Sciatic nerve (tissue), 2 donors: Measurements from ENCODE around the gene CDH1. TPM values are rescaled to one million over a fixed set of nuclear protein-coding genes. Genes with fewer than 3 reads are reported as not detected.

Source experiments
- ATAC-seq: fragments of 200-7000 bp; cut with Tn5 transposase; one replicate; pipeline ENCODE4 v1.9.1; 2020; ENCODE audit warnings: mild to moderate bottlenecking, moderate library complexity
- DNase-seq: peaks from one replicate; pipeline ENCODE4 v3.0.0-alpha.2; 2020; ENCODE audit warnings: low spot score
- intact Hi-C: fragments of 100-400 bp; cut with DNase I; formaldehyde crosslinking; loops from one replicate; pipeline ENCODE4 v1.14.2; 2022
- total RNA-seq: library from RNA; stranded (reverse); fragmentation: NEBNext Ultra II Directional; extraction: Animal tissue kit (Norgen Biotek cat#: 25700); gene quantifications from one replicate; pipeline ENCODE4 v1.2.1, GENCODE V29; 2021
- donor health status: DM: no; HTN: no; CAD: no.
- donor health status: DM: no; HTN: no; CAD: no.

Gene CDH1
- total RNA-seq, 1 donor from 2014 or later: 55.7 TPM

DNA sequence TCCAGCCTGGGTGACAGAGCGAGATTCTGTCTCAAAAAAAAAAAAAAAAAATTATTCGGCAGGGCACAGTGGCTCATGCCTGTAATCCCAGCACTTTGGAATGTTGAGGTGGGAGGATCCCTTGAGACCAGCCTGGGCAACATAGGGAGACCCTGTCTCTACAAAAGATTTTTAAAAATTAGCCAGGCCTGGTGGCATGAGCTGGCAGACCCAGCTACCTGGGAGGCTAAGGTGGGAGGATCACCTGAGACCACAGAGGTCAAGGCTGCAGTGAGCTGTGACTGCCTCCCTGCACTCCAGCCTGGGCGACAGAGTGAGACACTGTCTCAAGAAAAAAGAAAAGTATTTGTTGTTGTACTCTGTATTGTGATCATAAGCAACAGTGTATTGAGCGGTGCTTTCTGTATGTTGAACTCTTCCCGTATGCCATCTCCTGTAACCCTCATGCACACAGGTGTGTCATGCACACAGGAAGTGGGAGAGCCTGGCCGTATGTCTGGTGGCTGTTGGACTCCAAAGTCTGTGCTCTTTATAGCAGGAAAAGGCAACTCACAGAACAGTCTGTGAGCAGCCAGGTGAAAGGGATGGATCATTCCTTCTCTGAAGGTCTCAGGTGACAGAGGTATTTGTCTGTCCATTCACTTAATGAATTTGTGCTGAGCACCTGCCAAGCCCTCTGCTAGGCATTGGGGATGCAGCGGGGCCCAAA, 17.1 kb downstream of the CDH1 start:
- no peak for DNase-seq
- intact Hi-C loops: no loop called here
- no peak for ATAC-seq

- no peak for DNase-seq
- intact Hi-C loops: no loop called here
- no peak for ATAC-seq
These were observed 19.3 kb downstream of the CDH1 start for GRCh38 chr16:68756239-68756915.

GRCh38 chr16:68757625-68757935, 20.5 kb downstream of the CDH1 start:
- ATAC-seq: no peak
- intact Hi-C loops: no loop called here
- no peak for DNase-seq

DNA sequence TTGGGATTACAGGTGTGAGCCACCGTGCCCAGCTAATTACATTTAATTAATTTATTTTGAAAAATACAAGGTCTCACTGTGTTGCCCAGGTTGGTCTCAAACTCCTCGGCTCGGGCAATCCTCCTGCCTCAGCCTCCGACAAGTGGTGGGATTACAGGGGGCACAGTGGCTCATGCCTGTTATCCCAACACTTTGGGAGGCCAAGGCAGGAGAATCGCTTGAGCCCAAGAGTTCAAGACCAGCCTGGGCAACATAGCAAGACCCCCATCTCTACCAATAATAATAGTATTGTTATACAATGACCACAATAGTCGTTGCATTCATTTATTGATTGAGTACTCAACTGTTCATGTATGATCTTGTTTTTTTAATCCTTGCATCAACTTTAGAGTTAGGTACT, 22.0 kb downstream of the CDH1 start:
- DNase-seq: no peak
- ATAC-seq: no peak
- intact Hi-C loops: no loop called here

DNA sequence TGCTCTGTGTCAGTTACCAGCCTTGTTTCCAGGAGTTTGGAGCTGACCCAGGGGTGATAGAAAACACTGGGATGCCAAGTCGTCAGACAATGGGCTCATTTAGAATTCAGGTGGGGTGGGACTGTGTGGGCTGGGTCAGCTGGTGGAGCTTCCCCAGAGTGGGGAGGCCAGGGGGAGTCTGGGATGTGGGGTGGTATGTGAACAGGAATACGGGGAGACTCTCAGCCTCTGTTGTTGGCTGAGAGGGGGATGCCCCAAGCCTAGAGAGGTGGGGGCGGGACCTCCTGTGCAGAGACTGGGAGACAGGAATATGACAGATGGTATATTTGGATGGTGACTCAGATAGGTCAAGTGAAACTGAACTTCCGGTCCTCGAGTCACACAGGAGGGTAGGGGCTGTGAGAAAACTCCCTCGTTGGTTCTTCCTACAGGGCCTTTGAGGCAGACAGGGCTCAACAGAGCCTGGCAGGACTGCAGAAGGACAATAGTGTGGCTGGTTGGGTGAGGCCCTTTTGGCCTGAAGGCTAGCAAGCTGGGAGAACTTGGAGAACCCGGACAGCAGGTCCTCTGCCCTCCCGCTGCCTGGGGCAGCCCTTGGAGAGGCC, 23.7 kb downstream of the CDH1 start:
- intact Hi-C loops: no loop called here
- ATAC-seq (no peak), DNase-seq (no peak)

DNA sequence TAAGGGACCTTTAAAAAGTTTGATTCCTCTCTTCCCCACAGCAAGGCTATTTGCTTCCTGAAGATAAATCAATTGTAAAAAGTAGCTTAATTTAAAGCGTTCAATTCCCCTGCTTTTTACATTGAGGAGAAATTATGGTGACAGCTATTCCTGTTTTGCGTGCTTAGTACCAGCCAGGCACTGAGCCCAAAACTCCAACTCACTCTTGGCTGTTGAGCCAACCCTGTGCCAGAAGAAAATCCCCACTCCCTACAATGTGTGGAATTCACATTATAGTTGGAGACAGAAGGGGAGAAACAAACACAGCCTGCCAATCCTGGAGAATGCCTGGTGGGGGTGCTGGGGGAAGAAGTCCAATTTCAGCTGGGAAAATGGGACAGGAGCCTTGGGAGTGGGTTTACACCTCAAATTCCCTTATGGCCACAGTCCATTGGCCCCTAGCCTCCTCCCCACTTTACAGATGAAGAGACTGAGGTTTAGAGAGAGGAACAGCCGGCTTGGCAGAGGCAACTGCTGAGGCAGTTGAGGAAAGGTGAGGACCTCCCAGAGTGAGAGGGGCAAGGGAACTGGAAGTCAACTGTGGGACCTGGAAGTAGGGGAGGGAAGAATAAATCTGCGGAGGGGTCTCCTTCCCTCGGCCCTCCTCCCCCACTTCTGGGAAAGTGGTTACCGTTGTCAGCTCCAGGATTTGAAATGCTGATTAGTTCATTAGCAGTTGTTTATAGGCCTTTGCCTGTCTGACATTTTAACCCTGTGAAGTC, 26.1 kb downstream of the CDH1 start:
- no peak for ATAC-seq
- DNase-seq: no peak
- intact Hi-C loops: no loop called here

GRCh38 chr16:68764862-68765261, 27.8 kb downstream of the CDH1 start:
- no peak for DNase-seq
- intact Hi-C loops: no loop called here
- no peak for ATAC-seq

- intact Hi-C loops: no loop called here
- DNase-seq (no peak), ATAC-seq (no peak)
These were observed 30.5 kb downstream of the CDH1 start for GRCh38 chr16:68767581-68767980.

DNA sequence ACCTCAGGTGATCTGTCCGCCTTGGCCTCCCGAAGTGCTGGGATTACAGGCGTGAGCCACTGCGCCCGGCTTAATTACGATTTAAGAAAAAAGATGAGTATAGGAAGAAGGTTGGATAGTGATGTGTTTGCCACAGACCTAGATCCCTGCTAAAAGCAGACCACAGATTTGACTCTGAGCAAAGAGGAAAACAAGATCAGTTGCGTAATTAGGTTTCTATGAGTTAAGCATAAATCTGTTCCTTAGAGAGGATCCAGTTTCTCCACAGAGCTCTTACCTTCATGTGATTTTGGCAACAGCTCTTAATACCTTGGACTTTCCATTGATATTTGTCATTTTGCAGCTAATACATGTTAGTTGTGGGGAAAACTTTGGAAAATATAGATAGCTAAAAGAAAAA, 31.1 kb downstream of the CDH1 start:
- ATAC-seq: no peak
- DNase-seq: no peak
- intact Hi-C loops: no loop called here

DNA sequence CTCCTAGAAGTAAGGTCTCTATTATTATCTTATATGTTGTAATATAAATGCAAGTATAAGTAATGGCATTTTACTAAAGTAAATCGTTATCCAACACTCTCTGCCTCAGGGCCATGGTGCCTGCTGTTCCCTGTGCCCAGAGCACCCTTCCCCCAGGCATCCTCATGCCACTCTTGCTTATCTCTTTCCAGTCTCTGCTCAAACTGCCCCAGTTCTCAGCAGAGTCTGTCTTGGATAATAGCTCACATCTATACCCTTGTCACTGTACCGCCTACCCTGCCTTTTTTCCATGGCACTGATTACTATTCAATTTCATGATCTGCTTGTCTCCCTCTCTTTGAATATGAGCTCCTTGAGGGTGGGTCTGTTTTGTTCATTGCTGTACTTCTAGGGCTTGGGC, 31.7 kb downstream of the CDH1 start:
- intact Hi-C loops: no loop called here
- DNase-seq (no peak), ATAC-seq (no peak)

DNA sequence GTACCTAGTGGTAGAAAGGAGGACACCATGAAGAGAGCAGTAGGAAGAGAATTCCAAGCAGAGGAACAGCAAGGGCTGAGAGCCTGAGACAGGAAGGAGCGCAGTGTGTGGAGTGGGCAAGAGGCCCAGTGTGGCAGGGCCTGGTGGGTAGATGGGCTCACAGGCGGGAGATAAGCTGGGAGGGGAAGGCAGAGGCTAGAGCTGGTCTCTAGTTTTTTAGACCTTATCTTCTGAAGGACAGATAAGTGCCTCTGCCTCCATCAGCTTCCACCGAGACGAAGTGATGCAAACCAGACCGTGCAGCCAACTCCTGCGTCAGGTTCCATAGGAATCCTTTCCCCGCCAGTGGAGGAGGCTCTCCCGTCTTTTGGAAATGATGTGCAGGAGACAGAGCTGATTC, 33.6 kb downstream of the CDH1 start:
- intact Hi-C loops: no loop called here
- ATAC-seq (no peak), DNase-seq (no peak)

DNA sequence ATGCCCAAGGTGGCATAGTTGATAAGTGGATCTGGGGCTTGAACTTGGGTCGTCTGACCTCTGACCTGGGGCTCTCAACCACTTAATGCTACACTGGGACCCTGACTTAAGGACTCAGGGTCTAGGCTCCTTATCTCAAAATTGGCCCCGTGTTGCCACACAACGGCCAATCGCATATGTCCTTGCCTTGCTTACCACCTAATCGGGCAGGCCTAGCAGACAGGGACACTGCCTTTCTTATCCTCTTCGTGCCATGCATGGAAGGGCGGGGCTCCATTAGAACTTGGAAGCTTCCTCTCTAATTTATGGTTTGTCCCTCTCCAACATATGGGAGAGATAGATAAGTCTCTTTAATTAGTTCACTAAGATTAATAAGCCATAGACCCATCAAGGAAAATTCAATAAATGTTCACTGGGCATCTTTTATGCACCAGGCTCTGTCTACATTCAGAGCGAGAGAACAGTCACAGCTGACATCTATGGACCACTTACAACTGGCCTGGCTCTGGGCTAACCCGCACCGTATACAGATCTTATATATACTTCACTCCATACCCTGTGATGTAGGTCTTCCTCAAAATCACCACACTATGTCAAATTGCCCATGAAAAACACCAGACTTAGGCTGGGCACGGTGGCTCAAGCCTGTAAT, 35.1 kb downstream of the CDH1 start:
- ATAC-seq (no peak), DNase-seq (no peak)
- intact Hi-C loops: no loop called here

DNA sequence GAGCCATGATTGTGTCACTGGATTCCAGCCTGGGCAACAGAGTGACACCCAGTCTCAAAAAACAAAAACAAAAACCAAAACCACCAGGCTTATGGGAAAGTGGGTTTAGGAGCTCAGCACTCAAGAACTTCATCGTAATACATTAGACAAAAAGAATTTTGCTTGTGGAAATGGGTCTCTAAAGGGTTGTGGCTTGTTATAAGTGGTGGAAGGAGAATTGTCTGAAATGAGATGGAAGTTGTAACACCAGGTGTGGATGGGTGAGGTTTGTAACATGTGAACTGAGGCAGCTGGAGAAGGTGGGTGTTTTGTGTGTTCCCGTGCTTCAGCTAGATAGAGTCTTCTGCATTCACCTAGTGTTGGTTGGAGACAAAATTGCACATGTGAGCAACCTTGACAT, 35.8 kb downstream of the CDH1 start:
- ATAC-seq (no peak), DNase-seq (no peak)
- intact Hi-C loops: no loop called here

DNA sequence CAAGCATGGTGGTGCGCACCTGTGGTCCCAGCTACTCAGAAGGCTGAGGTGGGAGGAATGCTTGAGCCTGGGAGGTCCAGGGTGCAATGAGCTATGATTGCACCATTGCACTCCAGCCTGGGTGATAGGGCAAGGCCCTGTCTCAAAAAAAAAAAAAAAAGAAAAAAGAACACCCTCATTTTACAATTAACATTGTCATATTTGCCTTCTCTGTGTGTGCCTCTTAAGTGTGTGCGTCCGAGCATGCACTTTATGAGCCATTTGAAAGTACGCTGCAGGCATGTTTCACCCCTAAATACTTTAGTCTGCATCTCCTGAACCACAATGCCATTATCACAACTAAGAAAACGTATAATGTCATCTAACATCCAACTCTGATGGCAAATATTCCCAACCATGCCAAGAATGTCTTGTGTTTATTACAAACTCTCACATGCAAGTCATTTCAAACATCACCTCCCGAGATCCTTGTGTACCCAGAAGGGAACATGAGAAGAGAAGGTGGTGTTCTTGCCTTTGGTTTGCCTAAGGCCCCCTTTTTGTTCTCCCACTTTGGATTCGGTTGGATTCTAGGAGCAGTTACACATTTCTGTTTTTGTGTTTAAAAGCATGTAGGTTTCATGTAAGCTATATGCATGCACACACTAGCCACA, 38.0 kb downstream of the CDH1 start:
- ATAC-seq (no peak), DNase-seq (no peak)
- intact Hi-C loops: loop anchor here (5.0 kb wide), 1 partner anchor 653 kb away; no protein-coding TSS in a partner anchor

GRCh38 chr16:68776821-68777485, 39.9 kb downstream of the CDH1 start:
- DNase-seq (no peak), ATAC-seq (no peak)
- intact Hi-C loops: loop anchor here (5.0 kb wide), 1 partner anchor 655 kb away; no protein-coding TSS in a partner anchor

DNA sequence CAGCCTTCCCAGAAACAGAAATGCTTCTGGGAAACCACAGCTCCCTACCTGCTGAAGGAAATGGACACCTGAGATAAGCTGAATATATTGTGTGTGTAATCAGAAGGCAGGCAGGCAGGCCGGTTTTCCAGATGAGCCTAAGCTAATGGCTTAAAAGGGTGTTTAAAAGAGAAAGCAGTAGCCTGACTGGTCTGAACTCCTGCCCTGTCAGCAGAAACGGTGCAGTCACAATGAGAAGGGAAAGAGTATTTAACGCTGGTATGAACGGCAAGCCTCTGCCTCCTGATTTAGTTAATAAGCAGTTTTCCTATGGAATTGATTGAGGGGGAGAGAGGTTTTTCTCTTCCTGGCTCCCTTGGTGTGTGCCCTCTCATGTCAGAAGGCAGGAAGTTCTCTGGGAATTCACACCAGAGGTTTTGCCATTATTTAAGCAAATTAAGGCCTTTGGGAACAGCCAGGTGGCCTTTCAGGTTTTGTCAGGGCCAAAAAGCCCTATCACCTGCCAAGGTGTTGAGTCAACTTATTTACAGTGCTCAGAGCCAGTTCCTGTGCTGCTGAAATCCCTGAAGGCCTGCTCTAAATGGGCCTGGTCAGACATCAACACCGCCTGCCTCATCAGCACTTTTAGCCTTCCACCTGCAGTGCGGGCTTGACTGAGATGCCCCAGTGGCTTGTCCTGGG, 41.6 kb downstream of the CDH1 start:
- DNase-seq (no peak), ATAC-seq (peak; percentile 50)
- intact Hi-C loops: loop anchor here (5.0 kb wide), 1 partner anchor 656 kb away; no protein-coding TSS in a partner anchor

- ATAC-seq (no peak), DNase-seq (no peak)
- intact Hi-C loops: loop anchor here (5.0 kb wide), 1 partner anchor 658 kb away; no protein-coding TSS in a partner anchor
These were observed 42.8 kb downstream of the CDH1 start for GRCh38 chr16:68779891-68780290.

DNA sequence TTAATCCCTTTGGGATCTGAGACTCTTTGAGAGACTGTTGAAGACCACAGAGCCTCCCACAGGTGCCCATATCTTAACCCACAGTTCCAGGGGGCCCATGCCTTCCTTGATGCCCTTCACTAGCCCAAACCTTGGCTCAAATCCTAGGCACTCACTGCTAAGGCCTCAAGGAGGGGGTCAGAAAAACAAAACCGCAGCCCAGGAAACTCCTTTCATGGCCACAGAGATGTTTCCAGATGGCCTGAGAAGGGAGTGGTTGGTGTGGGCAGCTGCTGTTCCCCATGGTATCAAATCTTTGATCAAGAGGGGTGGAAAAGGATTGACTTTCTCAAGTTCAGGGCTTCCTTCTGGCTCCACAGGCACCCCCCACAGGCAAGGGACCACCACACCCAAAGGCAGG, 44.7 kb downstream of the CDH1 start:
- no peak for DNase-seq
- intact Hi-C loops: no loop called here
- ATAC-seq: no peak
